PC-3 (cell line): ENCODE measurements around the gene BSN.

Source experiments
- EZH2 ChIP-seq: fragments of 300-600 bp; sonication (generic); IDR thresholded peaks from one replicate; pipeline ENCODE4 v1.6.1; 2017; ENCODE audit warnings: antibody characterized with exemption, mild to moderate bottlenecking, low read length; ENCODE audit not compliant: unreplicated experiment
- EZH2phosphoT487 ChIP-seq: fragments of 300-600 bp; sonication (generic); IDR thresholded peaks from 2 replicates; pipeline ENCODE4 v1.6.1; 2018; ENCODE audit warnings: mild to moderate bottlenecking, antibody characterized with exemption, low read length, borderline replicate concordance
- TF ChIP-seq, protein P1 (sequence below): fragments of 300-600 bp; sonication (generic); conservative IDR thresholded peaks from 2 replicates; pipeline ENCODE4 v1.5.1; 2017; ENCODE audit warnings: antibody characterized with exemption, low read depth, mild to moderate bottlenecking, low read length

DNA sequence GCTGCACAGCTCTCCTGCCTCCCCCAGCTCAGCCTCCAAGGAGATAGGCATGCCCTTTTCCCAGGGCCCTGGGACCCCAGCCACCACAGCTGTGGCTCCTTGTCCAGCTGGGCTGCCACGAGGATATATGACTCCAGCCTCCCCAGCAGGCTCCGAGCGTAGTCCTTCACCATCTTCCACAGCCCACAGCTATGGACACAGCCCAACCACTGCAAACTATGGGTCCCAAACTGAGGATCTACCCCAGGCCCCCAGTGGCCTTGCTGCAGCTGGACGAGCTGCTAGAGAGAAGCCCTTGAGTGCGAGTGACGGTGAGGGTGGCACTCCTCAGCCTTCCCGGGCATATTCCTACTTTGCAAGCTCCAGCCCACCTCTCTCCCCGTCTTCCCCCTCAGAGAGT is 99.3 kb downstream of the BSN start:
- TF ChIP-seq, protein P1, sequence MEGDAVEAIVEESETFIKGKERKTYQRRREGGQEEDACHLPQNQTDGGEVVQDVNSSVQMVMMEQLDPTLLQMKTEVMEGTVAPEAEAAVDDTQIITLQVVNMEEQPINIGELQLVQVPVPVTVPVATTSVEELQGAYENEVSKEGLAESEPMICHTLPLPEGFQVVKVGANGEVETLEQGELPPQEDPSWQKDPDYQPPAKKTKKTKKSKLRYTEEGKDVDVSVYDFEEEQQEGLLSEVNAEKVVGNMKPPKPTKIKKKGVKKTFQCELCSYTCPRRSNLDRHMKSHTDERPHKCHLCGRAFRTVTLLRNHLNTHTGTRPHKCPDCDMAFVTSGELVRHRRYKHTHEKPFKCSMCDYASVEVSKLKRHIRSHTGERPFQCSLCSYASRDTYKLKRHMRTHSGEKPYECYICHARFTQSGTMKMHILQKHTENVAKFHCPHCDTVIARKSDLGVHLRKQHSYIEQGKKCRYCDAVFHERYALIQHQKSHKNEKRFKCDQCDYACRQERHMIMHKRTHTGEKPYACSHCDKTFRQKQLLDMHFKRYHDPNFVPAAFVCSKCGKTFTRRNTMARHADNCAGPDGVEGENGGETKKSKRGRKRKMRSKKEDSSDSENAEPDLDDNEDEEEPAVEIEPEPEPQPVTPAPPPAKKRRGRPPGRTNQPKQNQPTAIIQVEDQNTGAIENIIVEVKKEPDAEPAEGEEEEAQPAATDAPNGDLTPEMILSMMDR = no peak
- TF ChIP-seq EZH2 (no peak), EZH2phosphoT487 (no peak)
